GM12875 (cell line): ENCODE results near the gene WWTR1.

Experiments used
- H3K4me3 ChIP-seq: one replicate; pipeline ENCODE4 v1.5.1; 2011; ENCODE audit warnings: low read depth, low read length, control low read depth
- TF ChIP-seq, protein P1 (sequence below): IDR thresholded peaks from 2 replicates; pipeline ENCODE4 v1.5.1; 2011; ENCODE audit warnings: low read depth, mild to moderate bottlenecking, control low read depth, inconsistent platforms, low read length, moderate library complexity, borderline replicate concordance; ENCODE audit not compliant: insufficient read depth

The WWTR1 gene

DNA sequence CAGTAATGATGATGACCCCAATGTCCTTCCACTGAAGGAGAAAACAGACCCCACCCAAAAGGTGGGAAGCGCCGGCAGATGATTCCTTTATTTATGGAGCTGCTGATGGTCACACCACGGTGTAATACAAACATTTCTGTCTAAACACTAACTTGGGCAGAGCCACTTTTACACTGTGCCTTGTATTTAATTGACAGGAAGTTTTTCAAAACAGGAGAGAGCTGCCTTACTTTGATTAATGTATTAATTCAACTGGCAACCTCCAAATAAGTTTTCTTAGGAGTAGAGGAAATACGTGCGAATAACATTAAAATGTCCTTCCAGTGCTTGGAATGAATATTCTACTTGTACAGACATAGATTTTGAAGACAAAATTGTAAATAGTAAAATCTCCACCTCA lies 70.4 kb downstream of the WWTR1 start:
- TF ChIP-seq, protein P1, sequence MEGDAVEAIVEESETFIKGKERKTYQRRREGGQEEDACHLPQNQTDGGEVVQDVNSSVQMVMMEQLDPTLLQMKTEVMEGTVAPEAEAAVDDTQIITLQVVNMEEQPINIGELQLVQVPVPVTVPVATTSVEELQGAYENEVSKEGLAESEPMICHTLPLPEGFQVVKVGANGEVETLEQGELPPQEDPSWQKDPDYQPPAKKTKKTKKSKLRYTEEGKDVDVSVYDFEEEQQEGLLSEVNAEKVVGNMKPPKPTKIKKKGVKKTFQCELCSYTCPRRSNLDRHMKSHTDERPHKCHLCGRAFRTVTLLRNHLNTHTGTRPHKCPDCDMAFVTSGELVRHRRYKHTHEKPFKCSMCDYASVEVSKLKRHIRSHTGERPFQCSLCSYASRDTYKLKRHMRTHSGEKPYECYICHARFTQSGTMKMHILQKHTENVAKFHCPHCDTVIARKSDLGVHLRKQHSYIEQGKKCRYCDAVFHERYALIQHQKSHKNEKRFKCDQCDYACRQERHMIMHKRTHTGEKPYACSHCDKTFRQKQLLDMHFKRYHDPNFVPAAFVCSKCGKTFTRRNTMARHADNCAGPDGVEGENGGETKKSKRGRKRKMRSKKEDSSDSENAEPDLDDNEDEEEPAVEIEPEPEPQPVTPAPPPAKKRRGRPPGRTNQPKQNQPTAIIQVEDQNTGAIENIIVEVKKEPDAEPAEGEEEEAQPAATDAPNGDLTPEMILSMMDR: no peak

DNA sequence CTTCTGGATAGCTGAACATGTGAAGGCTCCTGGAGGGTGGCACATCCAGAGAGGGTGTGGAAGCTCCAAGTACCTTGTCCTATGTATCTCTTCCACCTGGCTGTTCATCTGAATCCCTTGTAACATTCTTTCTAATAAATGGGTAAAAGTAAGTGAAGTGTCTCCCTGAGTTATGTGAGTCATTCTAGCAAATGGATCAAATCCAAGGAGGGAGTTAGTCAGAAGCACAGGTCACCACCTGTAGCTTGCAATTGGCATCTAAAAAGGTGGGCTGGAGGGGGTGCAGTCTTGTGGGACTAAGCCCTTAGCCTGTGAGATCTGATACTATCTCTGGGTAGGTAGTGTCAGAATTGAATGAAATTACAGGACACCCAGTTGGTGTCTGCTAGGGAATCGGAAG lies 71.0 kb downstream of the WWTR1 start:
- no peak overlapping the region for H3K4me3 ChIP-seq
- TF ChIP-seq, protein P1: no peak

More for the DNA sequence above, 70.4 kb downstream of the WWTR1 start:
- H3K4me3 ChIP-seq: no peak overlapping the region

DNA sequence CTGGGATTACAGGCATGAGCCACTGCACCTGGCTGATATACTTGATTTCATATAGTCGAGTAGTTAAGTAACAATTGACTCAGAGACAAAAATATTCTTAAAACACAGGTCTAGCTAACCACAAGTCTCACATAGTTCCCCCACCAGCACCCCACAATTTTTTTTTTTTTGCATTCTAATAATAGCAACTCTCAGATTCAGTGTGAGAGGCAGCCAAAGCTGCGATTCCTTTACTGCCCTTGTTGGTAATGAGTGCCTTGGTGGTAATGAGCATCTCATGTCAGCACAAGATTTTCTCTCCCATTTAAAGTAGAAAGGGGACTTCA lies 72.5 kb downstream of the WWTR1 start:
- TF ChIP-seq, protein P1: no peak
- no peak overlapping the region for H3K4me3 ChIP-seq

DNA sequence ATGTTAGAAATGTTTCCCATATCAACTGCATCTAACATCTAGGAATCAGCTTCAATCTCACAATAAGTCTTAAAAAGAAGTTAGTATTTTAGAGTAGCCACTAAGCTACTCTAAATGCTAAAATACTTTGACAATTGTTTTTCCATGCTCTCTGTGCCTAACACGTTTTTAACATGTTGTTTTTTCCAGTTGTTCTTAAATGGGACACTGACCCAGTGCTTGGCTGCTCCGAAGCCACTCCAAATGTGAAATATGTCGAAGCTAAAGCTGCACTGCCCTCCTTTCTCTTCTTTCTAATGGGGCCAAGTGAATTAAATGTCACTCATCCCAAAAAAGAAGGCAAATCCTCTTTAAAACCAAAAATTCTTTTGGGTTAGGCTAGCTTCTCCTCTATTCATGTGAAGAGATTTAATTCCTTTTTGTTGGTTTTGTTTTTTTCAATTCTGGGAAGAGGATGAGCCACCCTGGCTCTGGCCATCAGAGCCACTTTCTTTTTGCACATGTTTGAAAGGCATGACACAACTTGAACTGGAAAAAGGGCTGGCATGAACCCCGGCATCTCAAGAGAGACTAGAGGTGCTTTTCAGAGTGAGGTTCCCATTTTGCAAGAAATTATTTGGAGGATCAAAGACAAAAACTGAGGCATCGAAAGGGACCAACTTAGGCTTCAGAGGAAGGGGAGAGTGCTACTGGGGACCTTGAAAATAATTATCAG lies 73.7 kb downstream of the WWTR1 start:
- TF ChIP-seq, protein P1: no peak

DNA sequence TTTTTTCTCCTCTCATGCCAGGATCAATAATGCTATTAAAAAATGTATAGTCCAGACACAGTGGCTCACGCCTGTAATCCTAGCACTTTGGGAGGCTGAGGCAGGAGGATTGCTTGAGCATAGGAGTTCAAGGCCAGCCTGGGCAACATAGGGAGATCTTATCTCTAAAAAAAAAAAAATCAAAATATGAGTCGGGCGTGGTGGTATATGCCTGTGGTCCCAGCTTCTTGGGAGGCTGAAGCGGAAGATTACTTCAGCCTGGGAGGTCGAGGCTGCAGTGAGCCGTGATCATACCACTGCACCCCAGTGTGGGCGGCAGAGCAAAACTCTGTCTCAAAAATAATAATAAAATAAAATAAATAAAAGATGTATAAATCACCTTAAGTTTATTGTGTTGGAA lies 75.4 kb downstream of the WWTR1 start:
- H3K4me3 ChIP-seq: no peak overlapping the region

More for the DNA sequence above, 73.7 kb downstream of the WWTR1 start:
- H3K4me3 ChIP-seq: no peak overlapping the region

DNA sequence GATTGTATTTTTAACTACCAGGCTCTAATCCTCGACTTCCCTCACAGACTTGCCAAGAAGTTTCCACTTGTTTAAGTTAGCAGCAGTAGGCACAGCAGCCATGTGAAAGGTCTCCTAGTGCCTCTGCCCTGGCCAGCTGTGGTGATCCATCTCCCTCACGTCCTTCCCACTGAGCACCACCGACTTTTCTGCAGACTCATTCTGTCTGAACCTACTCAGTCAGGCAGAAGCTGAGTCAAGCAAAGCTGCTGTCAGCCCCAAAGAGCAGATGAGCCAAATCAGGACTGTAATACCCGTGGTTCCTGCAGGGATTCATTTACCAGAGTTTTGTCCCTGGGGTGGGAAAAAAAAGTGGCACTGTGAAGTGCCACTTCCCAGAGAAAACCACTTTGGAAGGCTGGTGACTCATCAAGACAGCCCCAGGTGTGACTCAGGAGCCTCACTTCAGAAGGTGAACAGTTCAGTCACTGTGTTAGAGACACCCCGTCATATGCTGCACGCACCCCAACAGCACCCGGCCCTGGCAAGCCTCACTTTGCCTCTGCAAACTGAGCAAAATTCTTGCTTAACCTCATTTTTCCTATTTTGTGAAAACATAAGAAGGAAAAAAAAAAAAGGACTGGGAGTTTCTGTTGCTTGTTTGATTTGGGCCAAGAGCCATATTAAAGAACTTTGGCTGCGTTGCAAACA lies 76.0 kb downstream of the WWTR1 start:
- TF ChIP-seq, protein P1: no peak
- no peak overlapping the region for H3K4me3 ChIP-seq

More for the DNA sequence above, 75.4 kb downstream of the WWTR1 start:
- TF ChIP-seq, protein P1: no peak

DNA sequence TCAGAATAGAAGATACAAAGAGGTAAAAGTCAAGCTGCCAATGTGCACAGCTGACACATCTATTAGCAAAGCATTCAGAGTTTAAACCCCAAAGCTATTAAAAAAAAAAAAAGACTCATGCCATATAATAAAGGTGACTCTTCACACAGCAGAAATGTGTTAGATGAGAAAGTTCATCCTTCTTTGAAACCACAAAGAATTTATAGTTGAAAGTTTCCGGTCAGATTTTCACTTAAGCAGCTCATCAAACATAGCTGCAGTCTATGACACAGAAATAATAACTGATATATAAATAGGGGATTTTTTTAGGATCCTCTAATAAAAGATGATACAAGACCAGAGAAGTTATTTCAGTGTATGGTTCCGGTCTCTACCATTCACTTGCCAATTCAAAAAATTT lies 76.6 kb downstream of the WWTR1 start:
- no peak overlapping the region for H3K4me3 ChIP-seq
- TF ChIP-seq, protein P1: no peak
